RKO (cell line): Measurements from ENCODE around the gene SF3A1.
A peak's percentile ranks its signal among the peaks of the same experiment; 100 is the strongest.
"Not testable (repeated sequence)": the region's sequence is repeated elsewhere in the genome, so short reads cannot be mapped to it uniquely, and the experiment has no call there.

Source experiments
- DNase-seq: peaks from one replicate; pipeline ENCODE4 v3.0.0-alpha.2; 2016; ENCODE audit warnings: low spot score

Gene SF3A1

GRCh38 chr22:30347255-30347892 is 9.3 kb downstream of the SF3A1 start:
- DNase-seq, result no peak

DNA sequence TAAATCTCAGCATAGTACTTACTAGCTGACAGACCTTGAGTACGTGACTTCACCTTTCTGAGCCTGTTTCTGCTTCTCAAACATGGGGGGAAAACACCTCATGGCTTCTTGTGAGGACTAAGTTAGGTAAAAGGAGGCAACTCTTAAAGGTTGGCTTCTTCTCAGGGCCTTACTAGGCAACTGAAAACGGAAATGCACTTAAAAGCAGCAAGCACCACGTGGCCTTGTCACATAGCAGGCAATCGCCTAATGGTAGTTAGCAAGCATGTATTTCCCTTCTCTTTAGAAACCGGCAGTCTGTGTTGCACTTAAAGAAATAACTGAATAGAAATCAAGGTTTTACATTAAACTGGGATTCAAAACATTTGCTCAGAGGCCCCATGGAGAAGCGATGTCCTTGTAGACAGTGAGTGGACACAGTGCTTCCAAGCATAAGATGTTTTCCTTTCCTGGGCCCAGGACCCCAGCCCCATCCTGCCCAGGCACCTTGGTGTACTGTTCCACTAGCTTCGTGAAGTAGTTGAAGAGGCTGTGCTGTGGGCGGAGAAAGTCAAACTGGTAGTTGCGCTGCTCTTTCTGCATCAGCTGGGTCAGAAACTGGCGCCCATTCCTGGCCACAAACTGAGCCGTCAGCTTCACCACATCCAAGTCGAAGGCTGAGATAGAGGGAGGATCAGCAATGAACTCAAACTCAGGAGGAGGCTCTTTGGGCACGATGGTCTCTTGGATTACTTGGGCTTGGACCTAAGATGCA is 12.1 kb downstream of the SF3A1 start:
- DNase-seq, result no peak

GRCh38 chr22:30340911-30341685 is 15.6 kb downstream of the SF3A1 start:
- DNase-seq, result no peak

DNA sequence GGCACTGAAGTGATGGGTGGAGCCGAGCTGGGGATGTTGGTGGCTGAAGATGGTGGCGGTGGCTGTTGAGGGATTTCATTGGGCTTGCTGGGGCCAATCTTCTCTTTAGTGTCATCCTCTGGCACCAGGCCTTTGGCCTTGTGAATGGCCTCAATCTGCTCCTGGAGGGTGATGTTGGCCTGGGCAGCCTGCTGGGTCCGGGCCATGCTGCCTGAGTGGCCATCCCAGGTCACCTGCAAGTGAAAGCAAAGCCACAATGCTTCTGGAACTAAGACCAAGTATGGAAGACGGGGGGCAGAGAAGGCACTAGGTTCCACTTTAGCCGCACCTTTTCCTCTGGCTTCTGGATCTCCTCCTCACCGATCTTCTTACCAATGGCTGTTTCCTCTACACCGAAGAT is 17.9 kb downstream of the SF3A1 start:
- no peak for DNase-seq

DNA sequence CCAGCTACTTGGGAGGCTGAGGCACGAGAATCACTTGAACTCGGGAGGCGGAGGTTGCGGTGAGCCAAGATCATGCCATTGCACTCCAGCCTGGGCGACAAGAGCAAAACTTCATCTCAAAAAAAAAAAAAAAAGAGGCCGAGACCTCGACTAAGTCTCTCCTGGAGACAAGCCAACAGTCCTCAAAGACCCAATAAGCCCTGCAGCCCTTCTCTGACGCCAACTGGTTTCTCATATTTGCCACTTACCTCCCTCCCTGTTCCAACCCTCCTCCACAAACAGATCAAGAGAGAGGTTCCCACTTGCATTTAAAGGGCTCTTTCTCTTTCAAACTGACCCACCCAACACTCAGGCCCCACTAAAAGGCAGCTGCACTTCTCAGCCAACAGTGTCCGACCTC is 18.4 kb downstream of the SF3A1 start:
- DNase-seq, result not testable (repeated sequence)

DNA sequence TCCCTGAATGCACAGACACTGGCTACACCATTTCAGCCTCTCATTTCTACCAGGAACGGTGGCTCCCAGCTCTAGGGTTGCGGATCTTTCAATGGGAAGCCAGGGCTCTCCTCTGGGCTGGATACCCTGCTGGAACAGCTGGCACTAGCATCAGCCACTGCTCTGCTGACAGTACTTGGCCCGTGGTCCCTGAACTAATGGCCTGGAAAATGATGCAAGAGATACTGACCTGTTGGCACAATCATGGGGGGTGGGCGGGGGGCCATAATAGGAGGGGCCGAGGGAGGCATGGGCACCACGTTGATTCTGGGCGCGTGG is 19.3 kb downstream of the SF3A1 start:
- no peak for DNase-seq

GRCh38 chr22:30336752-30337460 is 19.8 kb downstream of the SF3A1 start:
- no peak for DNase-seq

DNA sequence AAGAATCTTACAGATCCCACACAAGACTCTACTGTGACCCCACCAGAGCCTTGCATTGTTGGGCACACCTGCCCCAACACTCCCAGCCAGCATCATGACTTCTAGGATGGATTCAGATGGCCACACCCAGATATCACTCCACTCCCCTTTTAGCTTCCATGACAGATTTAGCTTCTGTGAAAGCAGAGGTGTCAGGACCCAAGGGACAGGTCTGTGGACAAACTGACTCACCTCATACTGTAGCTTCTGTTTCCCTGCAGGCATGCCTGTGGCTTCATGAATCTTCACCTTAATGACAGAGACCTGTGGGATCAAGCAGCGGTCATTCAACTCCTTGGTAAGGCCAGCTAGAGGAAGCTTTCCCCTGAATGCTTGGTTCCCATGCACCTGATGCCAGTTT is 21.5 kb downstream of the SF3A1 start:
- DNase-seq, result no peak

DNA sequence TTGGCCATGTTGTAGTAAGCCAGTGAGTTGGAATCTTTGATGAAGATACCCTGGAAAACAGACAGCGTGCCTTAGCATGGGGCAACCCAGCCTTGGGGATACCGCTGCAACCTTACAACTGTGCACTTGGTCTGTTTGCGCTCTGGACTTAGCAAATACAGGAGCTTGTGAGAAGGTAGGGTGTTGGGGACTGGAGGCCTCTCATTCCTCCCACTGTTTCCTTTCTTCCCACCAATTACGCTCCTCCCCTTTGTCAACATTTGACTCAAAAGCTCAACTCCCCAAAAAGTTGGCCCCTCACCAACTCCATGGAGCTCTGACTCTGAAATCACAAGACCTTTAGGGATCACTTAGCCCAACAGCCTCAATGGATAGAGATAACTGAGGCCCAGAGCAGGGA is 22.0 kb downstream of the SF3A1 start:
- no peak for DNase-seq

DNA sequence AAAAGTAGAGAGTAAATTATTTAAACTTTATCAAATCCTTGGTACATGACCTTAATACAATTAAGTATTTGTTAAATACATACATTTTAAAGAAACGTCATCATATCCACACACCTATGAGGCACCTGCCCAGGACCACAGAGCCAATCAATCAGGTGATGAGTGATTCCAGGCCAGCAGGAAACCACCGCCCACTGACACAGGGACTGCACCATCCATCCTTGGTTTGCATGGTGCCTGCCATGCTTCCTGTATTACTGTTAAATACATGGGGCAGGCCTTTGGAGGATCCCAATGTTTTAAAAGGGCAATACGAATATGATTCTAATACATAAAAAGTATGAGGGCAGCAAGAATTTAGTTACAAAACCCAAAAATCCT is 23.0 kb downstream of the SF3A1 start:
- no peak for DNase-seq

DNA sequence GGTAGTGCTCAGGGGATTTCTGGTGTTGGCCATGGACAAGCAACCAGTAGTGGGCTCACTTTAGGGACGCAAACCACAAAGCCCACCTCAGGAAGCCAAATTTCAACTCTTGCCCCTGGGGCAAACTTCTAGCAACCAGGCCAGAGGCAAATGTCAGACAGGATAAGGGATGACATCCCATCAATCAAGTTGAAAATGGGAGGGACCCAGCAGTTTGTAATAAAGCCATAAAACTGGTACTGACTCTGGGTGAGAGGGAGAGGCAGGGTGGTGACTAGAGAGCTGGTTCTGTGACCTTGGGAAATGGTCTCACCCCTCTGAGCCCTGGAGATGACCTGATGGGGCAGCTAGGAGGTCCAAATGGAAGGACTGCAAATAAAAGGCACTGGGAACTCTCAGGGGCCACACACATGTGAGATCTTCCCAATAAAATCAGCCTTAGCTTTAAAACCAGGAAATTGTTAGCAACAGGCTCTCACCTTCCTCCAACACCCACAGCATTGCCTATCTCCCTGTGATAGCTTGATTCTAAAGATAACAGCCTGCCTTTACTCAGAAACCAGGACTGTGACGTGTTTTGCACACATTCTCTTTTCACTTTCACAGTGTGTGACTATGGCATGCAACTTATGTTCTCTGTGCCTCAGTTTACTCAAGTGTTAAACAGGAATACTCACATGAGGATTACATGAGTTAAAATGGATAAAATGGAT is 23.5 kb downstream of the SF3A1 start:
- no peak for DNase-seq

GRCh38 chr22:30332551-30332950 is 24.1 kb downstream of the SF3A1 start:
- DNase-seq, result no peak

GRCh38 chr22:30328466-30329049 is 28.1 kb downstream of the SF3A1 start:
- no peak for DNase-seq

DNA sequence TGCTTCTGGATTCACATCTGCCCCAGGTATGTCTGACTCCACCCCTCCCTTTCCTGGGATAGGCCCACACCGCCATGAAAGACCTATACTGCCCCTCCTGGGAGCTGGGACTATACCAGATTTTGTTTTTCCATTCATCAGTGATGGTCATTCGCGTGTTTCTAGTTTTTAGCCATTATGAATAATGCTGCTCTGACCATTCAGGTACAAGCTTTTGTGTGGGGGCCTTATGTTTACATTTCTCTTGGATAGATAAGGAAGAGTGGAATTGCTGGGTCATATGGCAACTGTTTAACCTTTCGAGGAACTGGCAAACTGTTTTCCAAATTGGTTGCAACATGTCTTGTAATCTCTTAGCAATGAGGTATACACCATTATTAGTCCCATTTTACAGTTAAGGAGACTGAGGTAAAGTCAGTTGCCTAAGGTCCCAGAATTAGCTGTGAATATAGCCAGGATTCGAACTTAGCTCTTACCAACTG is 28.8 kb downstream of the SF3A1 start:
- no peak for DNase-seq

DNA sequence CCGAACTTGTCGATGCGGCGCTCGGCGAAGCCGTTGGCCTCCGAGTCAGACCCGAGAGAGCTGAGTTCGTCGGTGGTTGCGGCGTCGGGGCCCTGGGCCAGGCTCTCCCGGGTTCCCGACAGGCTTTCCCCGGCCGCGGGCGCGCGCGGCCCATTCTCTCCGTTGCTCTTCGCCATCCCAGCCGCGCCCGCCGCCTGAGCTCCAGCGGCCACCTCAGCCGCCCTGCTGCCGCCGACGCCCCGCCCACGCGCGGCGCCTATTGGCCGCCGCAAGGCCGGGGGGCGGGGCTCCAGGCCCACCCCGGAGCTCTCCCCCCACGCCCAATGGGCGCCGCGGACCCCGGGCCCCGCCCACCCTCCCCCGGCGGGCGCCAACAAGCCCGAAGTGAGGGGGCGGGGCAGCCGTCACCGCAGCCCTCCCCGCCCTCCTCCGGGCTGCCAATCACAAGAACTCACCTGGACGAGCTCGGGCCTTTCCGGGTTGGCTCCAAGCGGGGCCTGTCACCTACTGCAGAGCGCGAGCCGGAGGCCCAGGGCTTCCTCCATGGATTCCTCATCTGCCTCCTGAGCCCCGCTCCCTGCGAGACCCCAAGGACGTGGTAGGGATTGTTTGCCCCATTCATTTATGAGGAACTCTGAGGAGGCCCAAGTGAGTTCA is 29.9 kb downstream of the SF3A1 start, which contains the start of gene TBC1D10A:
Gene TBC1D10A (minus strand): TSS at position 236 of the 657 bp plus-strand sequence. CDS start 60 bp downstream, at position 176.
- peak; percentile 93 for DNase-seq

DNA sequence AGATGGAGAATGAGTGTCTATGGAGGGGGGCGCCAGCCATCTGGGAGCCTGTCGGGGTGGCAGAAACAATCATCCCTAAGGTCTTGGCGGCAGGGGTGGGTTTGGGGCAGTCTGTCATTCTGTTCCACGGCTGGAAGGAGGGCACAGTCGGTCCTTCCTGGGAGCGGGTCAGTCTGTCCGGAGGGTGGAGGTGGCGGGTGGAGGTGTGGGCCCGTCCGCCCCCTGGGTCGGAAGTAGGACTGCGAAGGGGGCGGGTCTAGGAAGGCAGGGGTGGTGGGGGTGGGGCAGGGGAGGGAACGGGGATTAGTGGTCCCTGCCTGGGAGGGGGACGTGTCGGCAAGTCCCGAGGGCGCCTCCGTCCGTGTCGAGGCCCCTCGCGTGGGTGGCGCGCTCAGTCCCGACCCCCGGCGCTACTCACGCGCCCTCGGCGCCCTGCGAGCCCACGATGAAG is 30.4 kb downstream of the SF3A1 start:
- no peak for DNase-seq

GRCh38 chr22:30325724-30326254 is 30.9 kb downstream of the SF3A1 start:
- no peak for DNase-seq

GRCh38 chr22:30325065-30325720 is 31.5 kb downstream of the SF3A1 start:
- DNase-seq, result peak; percentile 90

DNA sequence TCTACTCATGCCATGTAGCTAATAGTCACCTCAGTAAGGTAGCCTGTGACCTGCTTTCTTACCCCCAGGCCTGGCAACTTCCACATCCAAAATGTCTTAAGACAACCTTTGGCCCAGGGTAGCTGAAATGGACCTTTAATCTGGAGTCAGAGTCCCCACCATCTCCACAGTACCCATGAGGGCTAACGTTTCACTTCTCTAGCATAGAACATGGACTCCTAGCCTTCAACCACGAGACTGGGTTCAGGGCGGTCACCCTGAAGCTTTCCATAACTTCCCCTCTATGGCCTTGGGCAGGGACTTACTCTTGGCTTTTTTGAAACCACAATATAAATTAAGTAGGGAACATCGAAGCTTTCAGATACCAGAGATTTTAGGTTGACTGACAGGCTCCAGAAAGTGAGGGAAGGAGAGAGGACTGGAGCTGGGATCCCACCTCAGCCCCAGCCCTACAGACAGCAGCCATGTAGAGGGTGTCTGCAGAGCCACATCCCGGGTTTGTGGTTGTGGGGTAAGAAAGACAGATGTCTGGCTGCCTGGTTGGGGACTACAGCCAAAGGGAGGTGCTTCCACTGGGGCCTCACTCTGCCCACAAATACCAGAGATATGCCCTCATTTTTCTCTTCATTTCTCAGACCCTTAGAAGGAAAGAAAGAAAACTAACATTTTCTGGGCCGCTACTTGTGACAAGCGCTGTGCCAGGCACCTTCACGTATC is 32.5 kb downstream of the SF3A1 start:
- no peak for DNase-seq
